NCI-H2171 treated with DMSO at 0.1 percent for 48 hours (cell line): ENCODE measurements around the gene PCNX2.

Source experiments
- DNase-seq: peaks from one replicate; lab custom pipeline; 2025; lab: John Stamatoyannopoulos, UW

PCNX2 gene

DNA sequence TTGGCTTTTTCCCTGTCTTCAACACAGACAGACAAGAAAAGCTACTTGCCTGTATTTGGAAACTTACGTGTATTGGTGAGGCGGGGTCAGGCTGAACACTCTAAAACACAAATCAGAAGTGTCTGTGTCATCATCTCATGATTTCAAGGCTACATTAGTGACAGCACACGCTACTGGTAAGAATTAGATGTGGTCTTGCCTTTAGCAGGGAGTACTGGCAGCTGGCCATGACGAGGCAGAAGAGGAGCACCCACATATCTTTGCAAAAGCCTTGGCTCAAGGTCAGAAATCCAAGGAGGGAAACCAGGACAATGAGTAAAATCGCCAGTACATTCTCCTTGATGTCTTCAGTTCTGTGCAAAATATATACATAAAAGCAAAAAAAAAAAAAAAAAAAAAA lies 77.7 kb downstream of the PCNX2 start:
- no peak for DNase-seq

DNA sequence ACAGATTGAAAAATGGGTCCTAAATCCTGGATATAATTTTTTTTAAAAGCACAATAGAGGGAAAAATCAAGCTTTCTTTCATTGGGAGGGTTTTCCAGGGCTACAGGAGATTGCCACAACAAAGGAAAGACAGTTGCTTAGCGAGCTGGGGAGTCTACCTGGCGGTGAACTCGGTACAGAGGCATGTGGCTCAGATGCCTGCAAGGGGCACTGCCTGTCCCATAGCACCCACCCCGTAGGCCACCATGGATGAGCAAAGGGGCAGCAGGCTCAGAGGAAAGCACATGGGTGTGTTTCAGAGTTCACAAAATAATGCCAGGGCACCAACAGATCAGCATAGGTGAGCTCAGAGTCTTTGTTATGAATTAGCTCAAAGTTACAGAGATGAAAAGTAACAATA lies 79.5 kb downstream of the PCNX2 start:
- no peak for DNase-seq

DNA sequence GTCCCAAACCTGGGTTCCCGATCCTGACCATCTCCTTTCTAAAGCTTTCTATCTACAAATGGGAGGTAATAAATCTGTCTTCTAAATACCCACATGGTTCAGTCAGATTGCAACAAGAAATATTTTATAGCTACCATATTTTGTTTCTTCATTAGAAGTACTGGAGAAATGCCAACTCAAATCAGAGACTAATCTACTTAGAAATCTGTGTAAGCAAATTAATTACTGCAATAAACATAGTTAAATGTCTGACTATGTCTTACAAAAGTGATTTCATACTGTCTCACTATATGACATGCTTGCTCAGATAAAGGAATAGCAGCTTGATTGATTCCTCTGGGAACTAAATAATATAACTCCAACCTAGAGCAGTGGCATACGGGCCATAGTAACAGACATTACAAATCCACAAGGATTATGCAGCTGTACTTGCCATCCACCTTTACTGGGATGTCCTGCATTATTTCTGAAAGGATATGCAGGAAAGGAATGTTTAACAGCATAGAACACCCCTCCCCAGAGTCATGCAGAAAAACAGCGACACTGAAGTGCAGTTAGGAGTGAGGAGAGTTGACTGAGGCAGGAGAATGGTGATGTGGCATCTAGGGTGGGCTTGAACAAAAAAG lies 80.3 kb downstream of the PCNX2 start:
- no peak for DNase-seq

DNA sequence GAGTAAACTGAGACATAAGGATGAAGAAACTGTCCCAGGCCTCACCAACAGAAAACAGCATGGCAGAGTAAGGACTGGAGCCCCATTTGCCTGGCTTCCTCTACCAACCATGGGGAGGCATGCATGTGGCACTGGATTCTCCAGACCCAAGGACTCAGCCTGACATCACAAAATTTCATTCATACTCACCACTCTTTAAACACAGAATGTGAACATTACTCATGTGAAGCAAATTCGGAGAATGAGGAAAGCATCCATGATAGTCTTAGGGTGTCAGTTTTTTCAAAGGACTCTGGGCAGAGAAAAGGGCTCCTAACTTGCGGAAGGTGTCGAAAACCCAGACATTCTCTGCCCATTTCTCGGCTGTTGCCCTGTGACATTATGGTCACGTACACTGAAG lies 83.9 kb downstream of the PCNX2 start:
- no peak for DNase-seq

DNA sequence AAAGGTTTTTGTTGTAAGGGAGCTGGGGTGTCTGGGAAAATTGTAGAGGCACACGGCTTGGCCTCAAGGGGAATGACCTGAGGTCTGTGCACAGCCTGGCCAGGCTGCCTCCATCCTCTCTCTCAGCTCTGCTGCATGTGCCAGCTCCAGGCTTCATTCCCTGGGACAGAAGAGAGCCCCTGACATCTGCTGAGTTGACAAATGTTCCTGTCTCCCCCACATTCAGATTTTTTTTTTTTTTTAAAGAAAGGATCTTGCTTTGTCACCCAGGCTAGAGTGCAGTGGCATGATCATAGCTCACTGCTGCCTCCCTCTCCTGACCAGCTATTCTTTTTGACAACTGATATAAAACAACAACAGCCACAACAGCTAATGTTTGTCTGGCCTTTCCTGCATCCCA lies 84.4 kb downstream of the PCNX2 start:
- DNase-seq, result peak; percentile 1

DNA sequence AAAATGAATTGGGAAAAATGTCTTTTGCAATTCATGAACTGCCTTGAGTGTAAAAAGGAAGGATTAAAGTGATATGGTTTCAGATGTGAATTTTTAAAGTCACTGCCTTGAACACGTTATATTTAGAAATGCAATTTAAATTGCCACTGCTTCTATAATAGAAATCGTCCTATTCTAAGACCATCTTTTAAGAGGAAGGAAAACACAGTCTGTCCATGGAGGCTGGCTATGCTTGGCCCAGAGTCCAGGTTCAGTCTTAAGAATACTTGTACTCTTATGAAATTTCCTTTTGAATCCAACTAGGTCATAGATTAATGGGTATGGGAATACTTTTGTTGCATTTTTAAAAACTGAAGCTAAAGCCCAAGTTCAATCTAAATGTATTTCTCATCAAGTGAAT lies 86.0 kb downstream of the PCNX2 start:
- DNase-seq, result no peak

DNA sequence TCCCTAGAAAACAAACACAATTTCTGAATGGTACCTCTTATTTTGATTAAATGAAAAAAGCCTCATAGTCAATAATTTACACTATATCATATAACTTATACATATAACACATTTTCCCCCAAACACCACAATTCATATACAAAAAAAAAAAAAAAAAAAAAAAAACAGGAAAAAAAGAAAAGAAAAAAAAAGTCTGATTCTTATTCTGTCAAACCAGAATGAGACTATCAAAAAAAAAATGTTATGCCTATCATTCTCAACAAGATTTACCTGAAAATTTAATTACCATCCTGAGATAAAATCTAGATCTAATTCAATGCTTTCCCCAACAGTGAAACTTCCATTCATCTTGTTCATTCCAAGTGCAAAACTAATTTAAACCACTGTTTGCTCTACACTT lies 86.8 kb downstream of the PCNX2 start:
- DNase-seq, result no peak

DNA sequence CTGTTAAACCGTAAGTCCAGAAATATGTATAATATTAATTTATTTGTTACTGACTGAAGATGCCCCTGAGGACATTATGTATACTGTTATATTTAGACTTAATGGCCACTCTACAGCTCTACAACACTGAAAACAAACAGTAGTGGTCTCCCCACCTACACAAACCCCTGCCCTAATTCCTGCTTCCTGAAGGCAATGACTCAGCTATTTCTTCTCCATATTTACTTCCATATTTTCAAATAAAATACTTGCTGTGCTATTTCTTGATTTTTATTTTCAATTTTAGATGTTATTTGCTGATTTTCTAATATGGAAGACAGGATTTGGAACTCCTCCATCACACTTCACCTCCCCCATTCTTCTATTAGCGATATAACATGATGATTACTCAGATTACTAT lies 97.6 kb downstream of the PCNX2 start:
- DNase-seq, result no peak

DNA sequence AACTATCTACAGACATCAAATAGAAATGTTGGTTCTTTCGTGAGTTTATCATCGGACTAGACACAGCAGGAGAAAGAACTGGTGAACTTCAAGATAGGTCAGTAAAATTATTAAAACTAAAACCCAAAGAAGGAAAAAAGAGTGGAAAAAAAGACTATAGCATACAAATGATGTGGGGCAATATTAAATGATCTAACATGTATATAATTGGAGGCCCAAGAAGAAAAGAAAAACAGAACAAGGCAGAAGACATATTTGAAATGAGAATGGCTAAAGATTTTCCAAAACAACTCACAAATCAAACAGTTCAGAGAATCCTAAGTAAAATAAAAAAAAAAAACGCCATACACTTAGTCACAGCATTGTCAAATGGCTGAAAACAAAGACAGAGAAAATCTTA lies 101.8 kb downstream of the PCNX2 start:
- DNase-seq, result no peak

DNA sequence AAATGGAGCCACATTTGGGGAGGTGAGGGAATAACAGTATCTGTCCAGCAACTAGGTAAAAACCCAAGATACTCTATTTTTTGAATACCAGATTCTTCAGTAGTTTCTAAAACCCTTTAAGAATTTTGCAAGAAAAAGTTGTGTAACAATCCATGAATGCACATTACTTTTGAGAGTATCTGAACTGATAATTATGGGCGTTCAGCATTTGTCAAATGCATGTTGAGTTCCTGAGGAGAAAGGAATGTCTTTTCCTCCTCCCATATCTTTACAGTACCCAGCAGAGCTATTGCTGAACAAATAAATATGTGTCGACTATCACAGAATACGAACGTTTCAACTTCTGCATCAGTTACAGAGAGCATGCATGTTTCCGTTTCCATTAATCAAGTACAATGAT lies 104.5 kb downstream of the PCNX2 start:
- DNase-seq, result no peak

DNA sequence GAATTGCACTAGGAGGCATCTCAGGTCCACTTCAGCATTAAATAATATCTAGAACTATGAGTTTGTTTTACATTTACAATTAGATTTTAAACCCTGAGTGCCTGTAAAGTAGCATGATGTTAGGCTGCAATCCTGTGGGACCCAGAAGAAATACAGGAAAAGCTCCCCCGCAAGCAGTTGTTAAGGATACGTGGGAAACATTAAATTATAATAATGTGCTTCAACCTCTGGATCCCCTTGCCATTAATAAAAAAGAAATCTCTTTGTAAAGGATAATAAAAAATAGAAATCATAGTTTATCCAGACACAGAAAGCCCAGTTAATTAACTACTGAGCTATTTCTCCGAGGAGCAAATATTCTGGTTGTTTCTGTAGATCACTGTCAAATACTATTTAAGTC lies 106.0 kb downstream of the PCNX2 start:
- DNase-seq, result no peak

DNA sequence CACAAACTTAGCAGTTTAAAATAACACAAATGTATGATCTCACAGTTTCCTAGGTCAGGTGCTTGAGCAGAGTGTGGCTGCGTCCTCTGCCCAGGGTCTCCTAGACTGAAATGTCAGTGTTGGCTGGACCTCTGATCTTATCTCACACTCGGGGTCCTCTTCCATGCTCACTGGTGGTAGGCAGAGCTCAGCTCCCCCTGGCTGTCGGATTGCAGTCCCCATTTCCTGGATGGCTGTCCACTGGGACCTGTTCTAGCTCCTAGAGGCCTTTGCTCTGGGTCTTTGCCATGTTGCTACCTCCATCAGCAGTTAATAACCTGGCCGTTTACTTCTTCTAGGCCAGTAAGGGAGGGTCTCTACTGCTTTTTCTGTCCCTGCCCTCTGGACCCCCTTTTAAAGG lies 107.5 kb downstream of the PCNX2 start:
- DNase-seq, result no peak

DNA sequence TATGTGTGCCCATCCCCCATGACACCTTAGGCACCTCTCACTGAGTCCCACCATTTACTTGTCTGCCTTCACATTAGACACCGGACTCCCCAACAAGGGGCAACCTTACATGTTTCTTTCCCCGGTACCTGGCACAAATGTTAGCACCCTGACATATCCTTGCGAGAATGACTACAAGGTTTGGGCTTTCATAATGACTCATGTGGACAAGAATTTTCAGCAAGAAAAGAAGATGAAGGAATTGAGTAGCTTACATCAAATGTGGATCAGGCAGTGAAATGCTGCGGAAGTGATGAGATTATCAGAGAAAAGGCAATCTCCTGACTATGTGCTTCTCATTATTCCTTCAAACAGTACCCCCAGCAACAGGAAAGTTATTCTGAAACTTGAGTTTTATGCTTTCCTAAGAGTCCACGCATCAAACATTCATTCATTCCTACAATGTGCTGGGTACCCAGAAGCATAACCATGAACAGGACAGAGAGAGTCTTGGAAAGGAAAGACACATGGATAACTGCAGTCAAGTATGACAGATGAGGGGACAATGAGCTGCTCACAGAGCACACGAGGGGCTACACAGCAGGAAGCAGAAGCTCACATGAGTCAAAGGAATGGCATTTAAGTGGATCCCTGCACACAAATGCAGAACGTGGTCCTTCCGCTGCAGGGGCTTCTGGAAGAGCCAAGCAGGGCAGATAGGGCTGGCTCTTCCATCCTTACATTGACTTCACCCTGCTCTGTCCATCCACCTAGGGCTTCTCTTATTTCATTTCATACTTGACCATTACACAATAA lies 112.1 kb downstream of the PCNX2 start:
- DNase-seq, result no peak

DNA sequence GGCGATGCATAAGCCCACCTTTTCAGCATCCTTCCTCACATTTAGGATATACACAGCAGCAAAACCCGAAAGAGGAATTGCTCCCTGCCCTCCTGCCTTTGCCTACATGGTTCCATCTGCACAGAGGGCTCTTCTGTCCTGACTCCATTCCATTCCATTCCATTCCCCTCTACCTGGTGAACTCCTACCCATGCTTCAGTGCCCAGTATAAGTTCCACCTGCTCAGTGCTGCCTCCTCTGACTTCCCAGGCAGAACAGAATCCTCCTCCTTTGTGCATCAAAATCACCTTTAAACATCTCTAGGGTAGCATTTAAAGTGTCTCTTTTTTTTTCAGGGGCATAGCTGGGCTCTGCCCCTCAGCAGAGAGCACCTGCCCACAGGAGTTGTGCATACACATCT lies 112.9 kb downstream of the PCNX2 start:
- no peak for DNase-seq

DNA sequence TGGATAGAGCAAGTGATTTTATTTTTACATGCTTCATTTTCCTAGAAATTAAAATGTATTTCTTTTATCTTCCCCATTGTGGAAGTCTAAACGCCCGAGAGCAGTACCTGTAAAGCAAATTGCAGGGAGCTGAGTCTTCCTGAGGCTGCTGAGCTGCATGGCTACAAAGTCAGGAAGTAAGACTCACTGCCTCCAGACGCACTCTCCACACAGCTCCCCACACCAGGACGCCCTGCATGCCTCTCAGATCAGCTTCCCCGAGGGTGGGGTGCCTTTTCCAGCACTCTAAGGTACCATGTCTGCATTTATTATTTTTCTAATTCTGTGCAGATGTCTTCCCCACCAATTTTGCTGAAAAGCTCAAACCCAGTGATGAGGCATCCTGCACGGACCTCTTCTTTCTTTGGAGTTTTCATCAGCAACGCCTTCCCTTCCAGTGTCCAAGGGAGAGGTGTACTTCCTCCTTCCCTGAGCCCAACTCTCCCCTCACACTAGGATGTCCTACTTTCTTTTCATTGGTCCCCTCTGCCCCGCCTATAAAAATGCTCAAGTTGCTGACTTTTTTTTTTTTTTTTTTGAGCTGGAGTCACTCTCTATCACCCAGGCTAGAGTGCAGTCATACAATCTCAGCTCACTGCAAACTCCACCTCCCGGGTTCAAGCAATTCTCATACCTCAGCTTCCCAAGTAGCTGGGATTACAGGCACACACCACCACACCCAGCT lies 114.7 kb downstream of the PCNX2 start:
- no peak for DNase-seq

DNA sequence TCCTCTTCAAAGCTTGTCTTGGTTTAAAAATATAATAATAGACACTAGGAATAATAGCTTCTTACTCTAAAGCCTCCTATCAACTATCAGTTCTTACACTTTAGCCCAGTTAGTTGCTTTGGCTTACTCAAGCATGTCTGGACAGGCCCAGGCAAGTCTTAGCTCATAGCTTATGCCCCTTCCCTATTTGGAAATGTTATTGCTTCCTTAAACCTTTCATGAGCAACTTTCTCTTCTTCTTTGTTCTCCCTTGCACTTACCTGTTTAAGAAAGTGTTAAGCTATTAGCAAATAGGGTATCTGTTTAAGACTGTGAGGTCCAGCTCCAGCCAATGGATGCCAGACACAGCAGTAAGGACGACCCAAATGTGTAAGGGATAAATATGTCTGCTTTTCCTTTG lies 115.9 kb downstream of the PCNX2 start:
- DNase-seq, result peak; percentile 8

DNA sequence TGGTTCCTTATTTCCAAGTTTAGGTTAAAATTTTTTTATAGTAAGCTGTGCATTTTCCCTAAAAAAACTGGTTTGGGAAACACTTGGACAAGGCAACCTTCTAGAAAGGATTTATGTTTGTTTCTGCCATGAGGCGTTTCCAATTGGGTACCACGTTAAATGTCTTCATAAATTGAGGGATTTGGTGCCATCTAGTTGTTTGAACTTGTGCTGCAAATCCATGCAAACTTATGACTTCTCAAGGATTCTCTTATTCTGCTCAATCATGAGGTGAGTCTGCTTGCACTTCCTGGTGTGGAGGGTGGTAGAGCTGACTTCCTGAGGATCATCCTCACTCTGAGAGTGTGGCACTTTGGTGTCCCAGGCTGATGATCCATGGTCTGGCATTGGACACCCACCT lies 123.3 kb downstream of the PCNX2 start:
- peak; percentile 10 for DNase-seq

DNA sequence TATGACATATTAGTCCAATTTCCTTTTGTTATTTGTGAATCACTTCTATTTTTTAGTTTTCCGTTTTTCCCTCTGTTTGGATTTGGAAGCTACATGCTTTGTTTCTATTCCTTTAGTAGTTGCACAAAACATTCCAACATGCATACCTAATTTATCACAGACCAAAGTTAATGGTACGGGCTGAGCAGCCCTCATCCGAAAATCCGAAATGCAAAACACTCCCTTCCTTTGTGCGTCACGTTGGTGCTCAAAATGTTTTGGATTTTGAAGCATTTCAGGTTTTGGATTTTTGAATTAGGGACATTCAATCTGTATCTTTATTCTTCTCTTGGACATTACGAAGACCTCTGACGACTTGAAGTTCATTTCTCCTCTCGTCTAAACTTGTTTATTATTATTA lies 124.8 kb downstream of the PCNX2 start:
- DNase-seq, result no peak

DNA sequence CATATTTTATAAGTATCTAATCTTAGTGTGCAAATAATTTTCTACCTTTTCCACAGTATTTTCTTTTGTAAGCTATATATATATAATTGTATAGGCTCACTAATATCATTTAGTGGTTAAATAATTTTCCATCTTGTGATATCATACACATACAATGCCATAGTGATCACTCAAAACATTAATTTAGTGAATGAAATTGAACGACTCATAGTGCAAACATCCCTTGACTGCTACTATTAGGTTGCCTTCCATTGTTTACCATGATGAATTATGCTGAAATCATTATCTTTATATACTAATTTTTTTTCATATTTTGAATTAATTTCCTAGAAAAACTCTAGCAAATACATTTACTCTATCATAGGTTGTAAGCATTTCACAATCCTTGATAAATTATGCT lies 127.1 kb downstream of the PCNX2 start:
- DNase-seq, result no peak

DNA sequence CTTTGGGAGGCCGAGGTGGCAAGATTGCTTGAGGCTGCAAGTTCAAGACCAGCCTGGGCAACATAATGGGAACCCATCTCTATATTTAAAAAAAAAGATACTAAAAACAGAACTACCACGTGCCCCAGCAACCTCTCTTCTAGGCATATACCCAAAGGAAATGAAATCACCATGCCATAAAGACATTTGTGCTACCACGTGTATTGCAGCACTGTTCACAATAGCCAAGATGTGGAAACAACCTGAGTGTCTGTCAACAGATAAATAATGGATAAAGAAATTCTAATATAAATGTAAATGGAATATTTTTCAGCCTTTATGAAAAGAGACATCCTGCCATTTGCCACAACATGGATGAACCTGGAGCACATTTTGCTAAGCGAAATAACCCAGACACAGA lies 128.6 kb downstream of the PCNX2 start:
- DNase-seq, result peak; percentile 68

DNA sequence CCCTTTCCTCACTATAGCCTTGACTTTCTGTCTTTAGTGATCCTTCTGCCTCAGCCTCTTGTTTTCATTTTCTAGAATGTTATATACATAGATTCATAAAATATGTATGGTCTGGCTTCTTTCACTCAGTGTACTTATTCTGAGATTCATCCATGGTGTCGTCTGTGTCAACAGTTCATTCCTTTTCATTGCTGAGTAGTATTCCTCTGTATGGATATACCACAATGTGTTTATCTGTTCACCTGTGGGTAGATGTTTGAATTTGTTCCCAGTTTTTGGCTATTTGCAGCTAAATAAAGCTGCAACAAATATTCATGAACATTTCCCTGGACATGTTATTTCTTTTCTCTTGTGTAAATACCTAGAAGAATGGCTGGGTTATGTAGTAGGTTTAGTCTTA lies 131.8 kb downstream of the PCNX2 start:
- DNase-seq, result no peak

DNA sequence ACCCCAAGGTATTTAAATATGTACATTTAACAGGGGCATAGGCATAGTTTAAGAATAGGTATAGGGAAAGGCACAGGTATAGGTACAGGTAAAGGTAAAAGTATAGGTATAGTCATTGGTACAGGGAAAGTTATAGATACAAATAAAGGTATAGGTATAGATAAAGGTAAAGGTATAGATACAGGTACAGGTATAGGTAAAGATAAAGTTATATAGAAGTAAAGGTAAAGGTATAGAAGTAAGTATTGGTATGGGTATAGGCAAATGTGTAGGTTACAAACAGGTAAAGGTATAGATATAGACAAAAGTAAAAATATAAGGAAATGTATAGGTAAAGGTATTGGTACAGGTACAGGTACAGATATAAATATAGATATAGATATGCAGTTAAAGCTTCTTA lies 137.2 kb downstream of the PCNX2 start:
- DNase-seq, result no peak

DNA sequence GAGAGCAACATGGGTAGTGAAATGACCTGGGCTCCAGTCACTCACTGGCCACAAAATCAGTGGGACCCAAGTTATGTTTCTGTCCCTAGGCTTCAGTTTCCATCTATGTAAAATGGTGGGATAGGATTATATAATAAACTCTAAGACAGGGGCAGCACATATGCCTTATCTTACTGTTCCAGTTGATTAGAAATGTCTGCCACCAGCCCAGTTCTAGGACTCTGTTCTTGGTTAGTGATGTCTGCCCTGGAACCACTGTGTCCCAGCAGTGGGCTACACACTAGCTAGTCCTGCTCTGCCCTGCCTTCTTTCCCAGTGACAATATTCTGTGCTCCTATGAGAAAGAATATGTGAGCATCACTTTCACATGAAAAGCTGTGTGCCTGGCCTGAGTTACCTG lies 138.3 kb downstream of the PCNX2 start:
- no peak for DNase-seq
